ENCODE measurements around the gene MYO16.

Gene MYO16

DNA sequence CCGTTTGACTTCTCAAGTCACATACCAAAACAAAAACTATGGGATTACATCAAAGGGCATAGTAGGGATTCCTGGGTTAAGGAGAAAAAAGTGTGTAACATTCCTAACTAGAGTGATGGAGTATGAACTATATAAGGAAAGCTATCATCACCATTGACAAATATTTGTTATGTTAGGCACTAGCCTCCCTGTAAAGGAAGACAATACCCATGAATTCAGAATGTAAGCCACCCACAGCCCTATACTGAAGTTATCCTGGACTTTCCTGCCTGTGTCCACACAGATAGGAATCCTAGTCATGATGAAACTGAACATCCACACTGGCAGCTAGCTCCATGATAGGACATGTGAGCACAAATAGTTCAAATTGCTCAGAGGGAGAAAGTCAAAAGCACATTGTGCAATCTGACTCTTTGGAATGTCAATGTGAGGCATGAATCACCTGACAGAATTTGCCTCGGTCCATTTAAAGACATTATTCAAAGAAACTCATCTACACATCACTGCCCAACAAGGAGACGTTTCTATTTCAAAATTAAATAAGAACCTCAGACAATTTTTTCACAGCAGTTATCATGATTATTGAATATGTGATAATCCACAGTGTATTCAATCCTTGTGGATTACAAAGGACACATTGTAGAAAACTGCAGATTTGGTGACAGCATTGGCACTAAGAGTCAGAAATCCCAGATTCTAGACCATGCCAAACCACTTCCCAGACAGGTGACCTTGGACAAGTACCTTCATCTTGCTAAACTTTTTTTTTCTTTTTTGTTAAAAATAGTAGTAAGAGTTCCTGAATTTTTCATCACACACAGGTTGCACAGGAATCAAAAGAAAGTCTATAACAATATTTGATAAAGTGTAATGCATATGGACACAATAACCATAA lies 627.7 kb downstream of the MYO16 start:
- no peak for DNase-seq
